ENCODE results near the gene PCDHA1. TPM values are rescaled to one million over a fixed set of nuclear protein-coding genes. Genes with fewer than 3 reads are reported as not detected.
"Not testable (repeated sequence)": the region's sequence is repeated elsewhere in the genome, so short reads cannot be mapped to it uniquely, and the experiment has no call there.

PCDHA1 gene
- total and polyA plus RNA-seq, 10 donors = 0.05 TPM; not detected in 9

DNA sequence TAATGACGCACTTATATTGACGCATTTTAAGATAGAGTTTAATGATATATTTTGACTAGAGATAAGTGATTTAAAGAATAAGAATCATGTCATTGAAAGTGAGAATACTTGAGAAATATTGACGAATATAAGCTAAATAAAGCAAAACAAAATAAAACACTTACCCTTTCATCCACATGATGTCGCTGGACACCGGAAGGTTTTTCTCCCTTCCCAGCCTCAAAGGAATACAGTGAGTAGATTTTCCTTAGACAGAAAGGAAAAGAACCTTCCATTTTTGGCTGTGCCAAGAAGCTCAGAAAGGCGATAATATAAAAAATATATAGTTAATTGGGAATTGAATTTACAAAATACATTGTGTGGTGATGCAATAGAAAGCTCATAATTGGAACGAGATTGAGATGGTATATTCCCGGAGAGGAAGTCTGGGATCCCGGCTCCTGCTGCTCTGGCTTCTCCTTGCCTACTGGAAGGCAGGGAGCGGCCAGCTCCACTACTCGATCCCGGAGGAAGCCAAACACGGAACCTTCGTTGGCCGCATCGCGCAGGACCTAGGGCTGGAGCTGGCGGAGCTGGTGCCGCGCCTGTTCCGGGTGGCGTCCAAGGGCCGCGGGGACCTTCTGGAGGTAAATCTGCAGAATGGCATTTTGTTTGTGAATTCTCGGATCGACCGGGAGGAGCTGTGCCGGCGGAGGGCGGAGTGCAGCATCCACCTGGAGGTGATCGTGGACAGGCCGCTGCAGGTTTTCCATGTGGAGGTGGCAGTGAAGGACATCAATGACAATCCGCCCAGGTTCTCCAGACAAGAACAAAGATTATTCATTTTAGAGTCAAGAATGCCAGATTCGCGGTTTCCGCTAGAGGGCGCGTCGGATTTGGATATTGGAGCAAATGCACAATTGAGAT is 35.7 kb downstream of the PCDHA1 start, which contains the start of gene PCDHA5:
Gene PCDHA5 (plus strand): TSS at position 239 of the 906 bp plus-strand sequence.
- no peak within 1 kb of the TSS for H3K27ac ChIP-seq
- H3K4me3 ChIP-seq = peak within 1 kb of the TSS in 2 of 8 donors; percentile 7 to 19
- peaks cover 0 to 73% (median 35%) of the 10 kb centered on the region in 8 donors for H3K9me3 ChIP-seq
- TF ChIP-seq POLR2AphosphoS5 (IDR thresholded peaks at IDR 0.05) = no peak
- TF ChIP-seq CTCF (IDR thresholded peaks at IDR 0.05 in 8 of 11, conservative IDR thresholded peaks at IDR 0.05 in 3 of 11) = peak in 2 of 11 experiments; percentile 15 to 26
- WGBS, 5 donors = 31 to 43% (median 34%) methylated on average over 39 of the region's 39 CpGs
- no peak for DNase-seq
- intact Hi-C loops (cut with DNase I; ENCODE audit: low total_unique reads) = no loop called here
- no peaks in the 10 kb centered on the region for H3K36me3 ChIP-seq
- H3K27me3 ChIP-seq (replicated peaks in 1 of 7) = peaks cover 0 to 60% (median 8%) of the 10 kb centered on the region in 7 donors
- no peaks in the 10 kb centered on the region for H3K4me1 ChIP-seq

- Histone ChIP-seq H3K4me1 (no peaks in the 10 kb centered on the region), H3K9me3 (peaks cover 0 to 73% (median 32%) of the 10 kb centered on the region in 8 donors), H3K27ac (no peak overlapping the region), H3K4me3 (no peak overlapping the region), H3K27me3 (replicated peaks in 1 of 7) (peaks cover 0 to 66% (median 8%) of the 10 kb centered on the region in 7 donors), H3K36me3 (no peaks in the 10 kb centered on the region)
- TF ChIP-seq POLR2A (IDR thresholded peaks at IDR 0.05) (no peak), CTCF (IDR thresholded peaks at IDR 0.05 in 8 of 11, conservative IDR thresholded peaks at IDR 0.05 in 3 of 11) (no peak), POLR2AphosphoS5 (IDR thresholded peaks at IDR 0.05) (no peak)
- intact Hi-C loops (cut with DNase I; ENCODE audit: low total_unique reads) = no loop called here
- no peak for DNase-seq
- WGBS, 5 donors = 20 to 31% (median 29%) methylated on average over 6 of the region's 6 CpGs
These were observed 36.3 kb downstream of the PCDHA1 start for GRCh38 chr5:140822281-140822629.

GRCh38 chr5:140822969-140823368 is 37.0 kb downstream of the PCDHA1 start:
- 54 to 74% (median 59%) methylated on average over 39 to 48 of the region's 48 CpGs for WGBS, 5 donors
- peaks cover 0 to 73% (median 9%) of the 10 kb centered on the region in 7 donors for H3K27me3 ChIP-seq (replicated peaks in 1 of 7)
- DNase-seq = not testable (repeated sequence)

GRCh38 chr5:140823475-140823874 is 37.5 kb downstream of the PCDHA1 start:
- DNase-seq = peak; percentile 67
- Histone ChIP-seq H3K9me3 (peaks cover 0 to 79% (median 37%) of the 10 kb centered on the region in 8 donors), H3K4me3 (no peak overlapping the region), H3K36me3 (no peaks in the 10 kb centered on the region), H3K27ac (no peak overlapping the region), H3K4me1 (no peaks in the 10 kb centered on the region), H3K27me3 (replicated peaks in 1 of 7) (peaks cover 0 to 78% (median 9%) of the 10 kb centered on the region in 7 donors)
- intact Hi-C loops (cut with DNase I; ENCODE audit: low total_unique reads) = no loop called here
- 56 to 79% (median 59%) methylated on average over 21 to 38 of the region's 38 CpGs for WGBS, 5 donors
- TF ChIP-seq POLR2AphosphoS5 (IDR thresholded peaks at IDR 0.05) = no peak
- TF ChIP-seq CTCF (IDR thresholded peaks at IDR 0.05 in 8 of 11, conservative IDR thresholded peaks at IDR 0.05 in 3 of 11) = no peak
- no peak for TF ChIP-seq POLR2A (IDR thresholded peaks at IDR 0.05)

More at GRCh38 chr5:140822969-140823368, 37.0 kb downstream of the PCDHA1 start:
- intact Hi-C loops (cut with DNase I; ENCODE audit: low total_unique reads); H3K4me3 ChIP-seq; H3K36me3 ChIP-seq; H3K27ac ChIP-seq; H3K4me1 ChIP-seq: not testable (repeated sequence)
- H3K9me3 ChIP-seq = peaks cover 0 to 79% (median 34%) of the 10 kb centered on the region in 8 donors

Data from spleen (tissue), 11 donors.